Large intestine (tissue), 3 donors: ENCODE measurements around the gene KRTCAP2. TPM values are rescaled to one million over a fixed set of nuclear protein-coding genes. Genes with fewer than 3 reads are reported as not detected.

Experiments used
- DNase-seq, 2 donors: peaks; one replicate each; pipeline versions ENCODE4 v3.0.0 to v3.0.0-alpha.2; 2013
- H3K27ac ChIP-seq: one replicate; pipeline ENCODE4 v1.5.1; 2013; ENCODE audit warnings: low read length
- H3K27me3 ChIP-seq: 2 replicates; pipeline ENCODE4 v1.6.1; 2013; ENCODE audit warnings: low read length; ENCODE audit not compliant: control insufficient read depth, insufficient read depth
- H3K36me3 ChIP-seq: 2 replicates; pipeline ENCODE4 v1.6.1; 2013; ENCODE audit warnings: low read length; ENCODE audit not compliant: control insufficient read depth, insufficient read depth
- H3K4me1 ChIP-seq: one replicate; pipeline ENCODE4 v1.6.1; 2013; ENCODE audit warnings: low read length; ENCODE audit not compliant: control insufficient read depth, insufficient read depth
- H3K4me3 ChIP-seq: one replicate; pipeline ENCODE4 v1.5.1; 2013; ENCODE audit warnings: low read length
- H3K9me3 ChIP-seq: one replicate; pipeline ENCODE4 v1.6.1; 2013; ENCODE audit warnings: mild to moderate bottlenecking, low read depth, low read length, moderate library complexity; ENCODE audit not compliant: control insufficient read depth
- WGBS: methylation state at CpG from one replicate; pipeline ENCODE4 v1.1.5; 2013; ENCODE audit warnings: low lambda C conversion rate; ENCODE audit not compliant: insufficient coverage; 5-methylcytosine and 5-hydroxymethylcytosine counted together
- polyA plus RNA-seq: library from polyadenylated mRNA; unstranded; fragments of 120-200 nt; gene quantifications from one replicate; pipeline ENCODE4 v1.2.1, GENCODE V29; 2013

The KRTCAP2 gene
- polyA plus RNA-seq, 1 donor = 142 TPM

GRCh38 chr1:155210314-155211104 lies 37.4 kb upstream of the KRTCAP2 start:
- Histone ChIP-seq H3K4me3 (no peak overlapping the region), H3K27me3 (no peaks in the 10 kb centered on the region), H3K27ac (no peak overlapping the region), H3K4me1 (peaks cover 26% of the 10 kb centered on the region), H3K36me3 (peaks cover 9% of the 10 kb centered on the region), H3K9me3 (no peaks in the 10 kb centered on the region)
- WGBS = 100% methylated on average over 1 of the region's 4 CpGs
- DNase-seq = no peak

GRCh38 chr1:155209312-155209721 lies 36.2 kb upstream of the KRTCAP2 start:
- no peaks in the 10 kb centered on the region for H3K27me3 ChIP-seq
- H3K27ac ChIP-seq = peak overlapping the region; percentile 96
- peak overlapping the region; percentile 85 for H3K4me3 ChIP-seq
- peaks cover 26% of the 10 kb centered on the region for H3K4me1 ChIP-seq
- no CpG with 5 or more reads among the region's 13 CpGs for WGBS
- H3K9me3 ChIP-seq = no peaks in the 10 kb centered on the region
- peaks cover 8% of the 10 kb centered on the region for H3K36me3 ChIP-seq
- no peak for DNase-seq

GRCh38 chr1:155208541-155209311 lies 35.6 kb upstream of the KRTCAP2 start, which contains the start of gene MTX1:
MTX1 (plus strand) TSS chr1:155208695; CDS start chr1:155208805, 110 bp downstream.
- no CpG with 5 or more reads among the region's 64 CpGs for WGBS
- Histone ChIP-seq H3K9me3 (no peaks in the 10 kb centered on the region), H3K4me3 (peak within 1 kb of the TSS; percentile 85), H3K27me3 (no peaks in the 10 kb centered on the region), H3K36me3 (peaks cover 8% of the 10 kb centered on the region), H3K4me1 (peaks cover 26% of the 10 kb centered on the region), H3K27ac (peak within 1 kb of the TSS; percentile 96)
- DNase-seq = peak; percentile 81 to 88

GRCh38 chr1:155207806-155208540 lies 34.9 kb upstream of the KRTCAP2 start, which contains the start of gene THBS3:
THBS3 (minus strand) TSS chr1:155207897; CDS start chr1:155207876, 21 bp downstream.
- DNase-seq = peak in 1 of 2 donors; percentile 24
- WGBS = 10% methylated on average over 2 of the region's 17 CpGs
- peaks cover 8% of the 10 kb centered on the region for H3K36me3 ChIP-seq
- H3K4me1 ChIP-seq = peaks cover 26% of the 10 kb centered on the region
- H3K4me3 ChIP-seq = peak within 1 kb of the TSS; percentile 85
- no peaks in the 10 kb centered on the region for H3K9me3 ChIP-seq
- H3K27me3 ChIP-seq = no peaks in the 10 kb centered on the region
- H3K27ac ChIP-seq = peak within 1 kb of the TSS; percentile 96

GRCh38 chr1:155206891-155207805 lies 34.0 kb upstream of the KRTCAP2 start:
- H3K36me3 ChIP-seq = peaks cover 8% of the 10 kb centered on the region
- H3K4me3 ChIP-seq = peak overlapping the region; percentile 27
- no peaks in the 10 kb centered on the region for H3K9me3 ChIP-seq
- peaks cover 26% of the 10 kb centered on the region for H3K4me1 ChIP-seq
- 20% methylated on average over 1 of the region's 13 CpGs for WGBS
- H3K27ac ChIP-seq = peak overlapping the region; percentile 96
- peak; percentile 72 to 80 for DNase-seq
- H3K27me3 ChIP-seq = no peaks in the 10 kb centered on the region

- Histone ChIP-seq H3K4me1 (peaks cover 26% of the 10 kb centered on the region), H3K27ac (no peak overlapping the region), H3K9me3 (no peaks in the 10 kb centered on the region), H3K4me3 (no peak overlapping the region), H3K27me3 (no peaks in the 10 kb centered on the region), H3K36me3 (peaks cover 3% of the 10 kb centered on the region)
- no CpG with 5 or more reads among the region's 9 CpGs for WGBS
- no peak for DNase-seq
These were observed 33.0 kb upstream of the KRTCAP2 start for GRCh38 chr1:155205969-155206593.

- Histone ChIP-seq H3K9me3 (no peaks in the 10 kb centered on the region), H3K4me1 (peaks cover 22% of the 10 kb centered on the region), H3K36me3 (peaks cover 8% of the 10 kb centered on the region), H3K4me3 (no peak overlapping the region), H3K27me3 (no peaks in the 10 kb centered on the region), H3K27ac (no peak overlapping the region)
- no CpG with 5 or more reads among the region's 14 CpGs for WGBS
- DNase-seq = no peak
These were observed 31.9 kb upstream of the KRTCAP2 start for GRCh38 chr1:155205035-155205434.

GRCh38 chr1:155202731-155203515 lies 29.8 kb upstream of the KRTCAP2 start:
- Histone ChIP-seq H3K4me1 (peaks cover 13% of the 10 kb centered on the region), H3K27ac (no peak overlapping the region), H3K4me3 (no peak overlapping the region), H3K36me3 (peaks cover 14% of the 10 kb centered on the region), H3K9me3 (no peaks in the 10 kb centered on the region), H3K27me3 (no peaks in the 10 kb centered on the region)
- WGBS = no CpG with 5 or more reads among the region's 19 CpGs
- no peak for DNase-seq
